GM18507 (cell line): ENCODE results near the gene ILKAP.

Experiments
- DNase-seq: peaks from one replicate; pipeline ENCODE4 v3.0.0; 2011; ENCODE audit warnings: low read depth; ENCODE audit not compliant: insufficient read length; ENCODE audit errors: extremely low spot score
- FAIRE-seq: peaks from 2 replicates; lab custom pipeline; 2011; peaks lifted over from hg19 to GRCh38; lab: Jason Lieb, UNC

The ILKAP gene

DNA sequence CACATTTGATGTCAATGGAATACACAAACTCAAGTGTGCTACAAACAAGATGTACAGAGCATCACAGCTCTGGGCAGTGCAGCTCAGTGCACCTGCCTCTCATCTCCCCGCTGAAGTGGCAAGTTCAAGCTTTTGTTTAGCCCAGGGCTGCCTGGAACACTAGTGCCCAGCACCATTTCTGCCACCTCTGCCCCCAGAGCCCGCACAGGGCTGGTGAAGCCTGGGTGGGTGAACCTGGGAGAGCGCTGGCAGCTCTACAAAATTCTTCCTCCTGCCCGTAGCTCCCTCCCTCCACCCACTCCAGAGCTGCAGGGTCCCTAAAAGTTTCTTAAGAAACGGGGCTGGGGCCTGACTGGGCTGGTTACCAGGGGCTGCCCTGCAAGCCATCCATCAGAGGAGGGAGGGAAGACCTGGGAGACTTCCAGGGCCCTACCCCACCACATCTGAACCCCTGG, 34.8 kb upstream of the ILKAP start:
- FAIRE-seq: no peak
- DNase-seq: no peak

DNA sequence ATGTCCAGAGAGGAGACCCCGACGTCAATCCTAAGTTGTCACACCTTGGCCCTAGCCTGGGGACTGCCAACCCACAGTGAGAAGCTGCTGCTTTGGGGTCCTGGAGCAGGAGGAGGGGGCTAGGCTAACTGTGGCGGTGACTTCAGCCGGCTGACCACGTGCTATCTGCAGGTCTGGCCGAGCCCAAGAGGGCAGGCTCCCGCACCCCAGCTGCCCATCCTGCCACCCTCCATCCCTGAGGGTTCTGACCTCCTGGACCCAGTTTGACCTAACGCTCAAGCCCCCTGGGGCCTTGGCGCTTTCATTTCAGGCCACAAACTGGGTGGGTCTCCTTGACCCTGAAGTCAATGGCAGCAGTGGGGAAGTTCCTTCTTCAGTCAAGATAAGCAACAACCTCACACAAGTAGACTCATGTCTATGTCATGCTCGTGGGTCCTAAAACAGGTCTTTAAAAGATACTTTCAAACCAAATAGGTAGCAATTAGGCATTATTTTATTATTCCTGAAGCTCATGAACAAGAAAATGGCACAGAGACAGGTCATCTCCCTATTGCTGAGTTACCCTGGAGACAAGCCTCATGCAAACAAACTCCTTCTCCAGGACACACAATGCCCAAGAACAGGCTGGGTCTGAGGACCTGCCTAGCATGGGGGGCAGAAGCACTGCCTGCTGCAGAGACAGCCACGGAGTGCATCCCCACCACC, 34.1 kb upstream of the ILKAP start:
- FAIRE-seq (no peak), DNase-seq (no peak)

- DNase-seq (no peak), FAIRE-seq (no peak)
These were observed 33.1 kb upstream of the ILKAP start for GRCh38 chr2:238236571-238236970.

GRCh38 chr2:238235856-238236255, 32.4 kb upstream of the ILKAP start:
- DNase-seq: no peak
- FAIRE-seq: no peak

DNA sequence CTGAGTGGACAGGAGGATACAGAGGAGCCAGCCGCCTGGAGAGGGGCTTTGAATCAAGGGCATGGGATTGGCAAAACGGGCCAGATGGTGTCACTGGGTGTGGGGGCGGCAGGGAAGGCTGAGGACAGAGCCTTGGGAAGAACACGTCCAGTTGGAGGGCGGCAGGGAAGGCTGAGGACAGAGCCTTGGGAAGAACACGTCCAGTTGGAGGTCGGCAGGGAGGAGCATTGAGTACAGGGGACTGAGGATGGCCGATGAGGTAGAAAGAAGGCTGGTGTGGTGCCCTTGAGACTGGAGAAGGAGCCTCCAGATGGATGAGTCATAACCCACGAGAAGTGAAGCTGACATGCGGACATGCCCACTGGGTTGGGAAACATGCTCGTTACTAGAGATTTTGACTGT, 31.8 kb upstream of the ILKAP start:
- DNase-seq (no peak), FAIRE-seq (no peak)

- DNase-seq (no peak), FAIRE-seq (no peak)
These were observed 30.1 kb upstream of the ILKAP start for GRCh38 chr2:238233625-238234024.

GRCh38 chr2:238231809-238232208, 28.3 kb upstream of the ILKAP start:
- DNase-seq (no peak), FAIRE-seq (no peak)

- no peak for DNase-seq
- FAIRE-seq: peak; percentile 81
These were observed 27.8 kb upstream of the ILKAP start for GRCh38 chr2:238231251-238231793.

DNA sequence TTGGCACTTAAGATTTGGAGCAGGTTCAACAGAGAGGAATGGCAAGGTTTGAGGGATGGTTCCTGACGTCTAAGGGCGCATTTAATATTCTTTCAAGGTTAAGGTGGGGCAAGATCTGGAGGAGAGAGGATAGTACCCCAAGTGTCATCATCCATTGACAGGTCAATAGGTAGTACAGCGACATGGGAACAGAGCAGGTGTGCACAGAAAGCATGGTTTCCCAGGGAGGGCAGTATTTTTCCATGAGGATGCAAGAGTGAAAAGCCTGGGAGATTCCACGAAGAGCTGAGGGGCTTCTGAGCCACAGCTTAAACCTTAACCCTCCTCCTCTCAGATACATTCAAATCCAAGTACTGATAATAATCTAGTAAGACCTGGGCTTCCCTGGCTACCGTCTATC, 27.2 kb upstream of the ILKAP start:
- DNase-seq (no peak), FAIRE-seq (no peak)

GRCh38 chr2:238228700-238229099, 25.2 kb upstream of the ILKAP start:
- DNase-seq (no peak), FAIRE-seq (no peak)

DNA sequence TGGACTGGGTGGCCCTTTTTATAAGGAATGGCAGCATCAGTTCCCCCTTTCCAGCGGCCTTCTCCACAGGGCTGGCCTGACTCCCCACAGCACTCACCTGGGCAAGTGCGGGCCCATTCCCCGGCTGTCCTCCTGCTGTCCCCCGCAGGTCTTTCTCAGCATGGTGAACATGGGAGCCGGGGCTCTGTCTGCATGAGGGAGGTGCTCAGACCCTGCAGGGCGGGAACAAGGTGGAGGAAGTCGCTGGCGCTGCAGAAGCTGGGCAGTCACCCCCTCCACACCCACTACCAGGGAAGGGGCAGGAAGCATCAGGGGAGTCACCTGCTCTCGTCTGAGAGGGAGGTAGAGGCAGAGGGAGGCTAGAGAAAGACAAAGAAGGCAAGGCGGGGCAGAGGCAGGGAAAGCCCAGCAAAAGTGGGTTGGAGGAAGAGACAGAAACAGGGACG, 24.1 kb upstream of the ILKAP start:
- FAIRE-seq (no peak), DNase-seq (no peak)

DNA sequence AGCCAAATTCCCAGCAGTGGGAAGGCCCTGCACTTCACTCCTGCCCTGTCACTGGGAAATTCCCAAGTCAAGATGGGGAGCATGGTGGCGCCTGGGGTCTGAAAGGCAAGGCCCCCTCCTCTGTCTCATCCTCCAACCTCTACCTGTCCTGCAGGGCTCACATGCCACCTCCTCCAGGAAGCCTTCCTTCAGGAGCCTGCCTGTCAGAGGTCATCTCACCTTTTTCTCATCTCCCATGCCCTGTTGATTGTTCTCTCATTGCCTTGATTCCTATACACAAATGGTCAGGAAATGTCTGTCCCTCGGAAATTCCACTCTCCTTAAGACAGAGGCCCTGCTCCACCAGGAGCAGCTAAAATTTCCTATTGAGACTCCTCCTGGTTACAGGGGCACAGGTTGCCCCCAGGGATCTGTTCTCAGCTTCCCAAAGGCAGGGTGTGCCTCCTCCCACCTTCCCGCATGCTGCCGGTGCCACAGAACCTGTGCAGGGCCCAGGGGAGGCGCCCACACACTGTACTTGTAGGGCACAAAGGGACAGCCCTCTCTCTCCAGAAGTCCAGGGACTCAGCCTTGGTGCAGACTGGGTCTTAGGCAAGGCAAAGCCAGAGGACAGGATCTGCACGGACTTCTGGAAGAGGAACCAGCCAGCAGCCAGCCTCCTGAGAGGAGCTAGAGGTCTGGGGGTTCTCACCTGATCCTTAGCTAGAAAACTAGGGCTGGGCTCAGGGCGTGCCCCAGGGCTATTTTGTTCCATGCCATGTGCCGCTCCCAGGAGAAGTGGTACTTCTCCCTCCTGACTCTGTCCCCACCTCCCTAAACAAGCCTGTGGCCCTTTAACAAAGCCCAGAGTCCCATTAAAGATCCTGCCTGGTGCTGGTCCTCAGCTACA, 23.4 kb upstream of the ILKAP start:
- DNase-seq: no peak
- FAIRE-seq: no peak

- FAIRE-seq (no peak), DNase-seq (no peak)
These were observed 22.6 kb upstream of the ILKAP start for GRCh38 chr2:238225911-238226697.

DNA sequence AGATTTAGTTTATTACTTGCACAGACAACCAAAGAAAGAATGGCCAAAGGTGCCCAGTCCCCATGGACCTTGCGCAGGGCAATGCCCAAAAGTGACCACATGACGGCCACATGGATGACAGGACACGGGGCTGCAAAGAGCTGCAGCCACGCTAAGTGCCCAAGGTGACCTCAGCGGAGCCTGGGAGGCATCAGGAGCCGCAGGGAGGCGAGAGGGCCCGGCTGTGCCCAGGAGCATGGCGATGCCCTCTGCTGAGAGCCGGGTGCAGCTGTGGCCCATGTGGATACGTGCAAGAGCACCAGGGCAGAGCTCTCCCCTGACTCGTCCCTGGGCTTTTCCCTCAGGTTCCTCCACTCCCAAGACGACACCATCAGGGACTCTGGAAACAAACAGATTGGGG, 21.6 kb upstream of the ILKAP start:
- DNase-seq (no peak), FAIRE-seq (no peak)

GRCh38 chr2:238224356-238225035, 21.0 kb upstream of the ILKAP start:
- no peak for FAIRE-seq

DNA sequence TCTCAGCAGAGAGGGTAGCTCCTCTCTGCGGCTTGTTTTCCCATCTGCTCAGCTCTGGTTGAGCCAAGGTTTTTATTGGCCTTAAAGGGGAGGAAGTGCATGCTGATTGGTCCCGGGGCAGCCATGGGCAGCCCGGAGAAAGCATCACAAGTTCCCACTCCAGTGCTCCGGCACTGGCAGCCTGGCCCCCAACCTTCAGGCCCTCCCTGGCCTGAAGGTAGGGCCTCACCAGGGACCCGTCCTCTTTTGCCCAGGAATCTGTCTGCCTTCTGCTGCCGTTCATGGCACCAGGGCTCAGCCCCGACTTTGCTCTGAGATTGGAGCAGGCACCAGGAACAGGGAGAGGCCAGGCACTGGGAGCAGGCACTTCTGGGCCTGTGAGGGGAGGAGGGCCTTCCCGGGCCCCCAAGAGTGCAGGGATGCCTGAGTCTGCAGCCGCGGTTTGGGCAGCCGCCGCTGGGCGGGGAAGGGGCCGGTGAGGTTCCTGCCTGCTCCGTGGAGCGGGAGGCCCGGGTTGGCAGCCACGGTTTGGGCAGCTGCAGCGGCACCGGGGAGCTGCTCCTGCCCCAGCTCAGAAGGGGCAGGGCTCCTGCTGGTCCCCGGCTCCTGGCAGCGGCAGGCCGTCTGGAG, 17.5 kb upstream of the ILKAP start:
- DNase-seq: no peak
- no peak for FAIRE-seq

More at GRCh38 chr2:238224356-238225035, 21.0 kb upstream of the ILKAP start:
- DNase-seq: no peak

GRCh38 chr2:238220274-238220891, 16.9 kb upstream of the ILKAP start:
- FAIRE-seq: no peak
- no peak for DNase-seq

GRCh38 chr2:238216651-238217184, 13.2 kb upstream of the ILKAP start:
- FAIRE-seq (no peak), DNase-seq (no peak)
